K562 (cell line): Measurements from ENCODE around the gene SPHKAP. TPM values are rescaled to one million over a fixed set of nuclear protein-coding genes. Genes with fewer than 3 reads are reported as not detected.

ENCODE experiments used
- ATAC-seq: fragments of 200-7000 bp; cut with Tn5 transposase; 3 replicates; pipeline ENCODE4 v1.9.1; 2020; ENCODE audit warnings: moderate library complexity
- BruUV-seq: library from RNA; stranded (reverse); fragments of 400-500 nt; replicated peaks from 2 replicates; lab custom pipeline; 2021; lab: Mats Ljungman, UMichigan
- CTCF ChIA-PET: fragments of 300-600 bp; formaldehyde crosslinking; extraction: SDS; loops from one replicate; lab custom pipeline; 2021; ENCODE audit warnings: low intra/inter-chr PET ratio; lab: Yijun Ruan, JAX
- POLR2A ChIA-PET: fragments of 300-600, 350-650 bp; sonication (Branson Sonifier 250); formaldehyde crosslinking; extraction: SDS; loops from one replicate; lab custom pipeline; 2021; ENCODE audit warnings: antibody characterized with exemption, inconsistent platforms; lab: Yijun Ruan, JAX
- DNase-seq, 4 experiments: peaks; one replicate each; pipeline versions ENCODE4 v3.0.0 to v3.0.0-alpha.2; 2011 to 2018; ENCODE audit warnings: low spot score in 3 of 4, mixed read lengths in 3 of 4; ENCODE audit errors: extremely low read depth in 1 of 4
- FAIRE-seq: peaks from 2 replicates; lab custom pipeline; 2011; peaks lifted over from hg19 to GRCh38; lab: Jason Lieb, UNC
- H2AFZ ChIP-seq: 2 replicates; pipeline ENCODE4 v1.6.0; 2011; ENCODE audit warnings: low read depth, low read length, control low read depth, inconsistent platforms
- H3K27ac ChIP-seq: fragments of 200-600 bp; 3 replicates; pipeline ENCODE4 v1.8.0; 2011; ENCODE audit warnings: low read depth, mild to moderate bottlenecking, control low read depth, inconsistent platforms, low read length, moderate library complexity, mixed read lengths; ENCODE audit errors: extremely low read depth
- H3K27me3 ChIP-seq, 2 experiments: fragments of 300-600 bp in 1 of 2; 2 replicates in 1 of 2; 3 replicates in 1 of 2; pipeline versions ENCODE4 v1.6.0 to v1.8.0; 2011; ENCODE audit warnings: inconsistent platforms in 2 of 2, low read length in 2 of 2, mild to moderate bottlenecking in 1 of 2, mixed read lengths in 1 of 2, moderate library complexity in 1 of 2; ENCODE audit not compliant: control insufficient read depth in 2 of 2, insufficient read depth in 2 of 2
- H3K36me3 ChIP-seq: fragments of 300-600 bp; 3 replicates; pipeline ENCODE4 v1.8.0; 2011; ENCODE audit warnings: mild to moderate bottlenecking, low read length, inconsistent platforms; ENCODE audit not compliant: control insufficient read depth, insufficient read depth
- H3K4me1 ChIP-seq, 2 experiments: fragments of 200-600 bp in 1 of 2; replicated peaks in 1 of 2; 2 replicates in 1 of 2; 3 replicates in 1 of 2; pipeline versions ENCODE4 v1.5.1 to v1.8.0; 2011; ENCODE audit warnings: inconsistent platforms in 2 of 2, low read length in 2 of 2, mild to moderate bottlenecking in 1 of 2, mixed read lengths in 1 of 2, moderate library complexity in 1 of 2; ENCODE audit not compliant: control insufficient read depth in 2 of 2, insufficient read depth in 2 of 2
- H3K4me2 ChIP-seq: 2 replicates; pipeline ENCODE4 v1.6.1; 2011; ENCODE audit warnings: low read length, control low read depth, inconsistent platforms, mixed read lengths; ENCODE audit not compliant: insufficient read depth
- H3K4me3 ChIP-seq: fragments of 200-600 bp; sonication (generic), shearing (Covaris generic); 2 replicates; pipeline ENCODE4 v1.5.1; 2016; ENCODE audit warnings: control low read depth, inconsistent platforms
- H3K79me2 ChIP-seq: fragments of 200-600 bp; 3 replicates; pipeline ENCODE4 v1.8.0; 2011; ENCODE audit warnings: low read length, inconsistent platforms; ENCODE audit not compliant: control insufficient read depth, insufficient read depth
- H3K9ac ChIP-seq, 2 experiments: 2 replicates each; pipeline versions ENCODE4 v1.6.0 to v1.6.1; 2011; ENCODE audit warnings: low read depth in 2 of 2, low read length in 2 of 2, control low read depth in 1 of 2, inconsistent platforms in 1 of 2, mild to moderate bottlenecking in 1 of 2, mixed read lengths in 1 of 2; ENCODE audit not compliant: insufficient read depth in 1 of 2
- H3K9me1 ChIP-seq: one replicate; pipeline ENCODE4 v1.6.0; 2011; ENCODE audit warnings: inconsistent platforms, mild to moderate bottlenecking, low read length, moderate library complexity; ENCODE audit not compliant: control insufficient read depth, insufficient read depth
- H3K9me3 ChIP-seq: replicated peaks from 2 replicates; pipeline ENCODE4 v1.5.1; 2011; ENCODE audit warnings: low read depth, low read length, inconsistent platforms; ENCODE audit not compliant: control insufficient read depth, insufficient read depth
- H4K20me1 ChIP-seq: replicated peaks from 2 replicates; pipeline ENCODE4 v1.6.1; 2011; ENCODE audit warnings: low read length, inconsistent platforms, mixed read lengths; ENCODE audit not compliant: control insufficient read depth, insufficient read depth
- HMG20A ChIP-seq: fragments of 450-650 bp; formaldehyde crosslinking; conservative IDR thresholded peaks from 2 replicates; pipeline ENCODE4 v1.4.0; 2020; ENCODE audit warnings: mild to moderate bottlenecking, mixed read lengths
- NFYB ChIP-seq: IDR thresholded peaks from 2 replicates; pipeline ENCODE4 v1.6.1; 2011; ENCODE audit warnings: mild to moderate bottlenecking, moderate library complexity; ENCODE audit not compliant: insufficient read length; ENCODE audit errors: extremely low read depth
- RBM39 ChIP-seq: fragments of 200-400 bp; formaldehyde crosslinking; optimal IDR thresholded peaks from 2 replicates; pipeline ENCODE3; 2018; ENCODE audit warnings: low read depth, low read length
- ZNF143 ChIP-seq: sonication (generic); formaldehyde crosslinking; IDR thresholded peaks from 2 replicates; pipeline ENCODE4 v1.9.0; 2022; ENCODE audit warnings: mild to moderate bottlenecking, missing genetic modification reagents
- WGBS: fragments of 100-300 bp; shearing (Covaris generic); methylation state at CpG from one replicate; pipeline ENCODE4 v1.1.6; 2016; ENCODE audit warnings: low coverage, mixed read lengths; ENCODE audit not compliant: insufficient coverage; ENCODE audit errors: missing lambda C conversion rate; 5-methylcytosine and 5-hydroxymethylcytosine counted together
- in situ Hi-C: fragments of 300-500 bp; cut with MboI; formaldehyde crosslinking; loops from 4 replicates; pipeline ENCODE4 v1.15.0; 2018; ENCODE audit warnings: inconsistent platforms, mixed read lengths
- intact Hi-C: fragments of 100-400 bp; cut with micrococcal nuclease; formaldehyde crosslinking; loops from 2 replicates; pipeline ENCODE4 v1.14.2; 2022
- polyA plus RNA-seq, 8 experiments: library from polyadenylated mRNA; depleted of rRNA in 4 of 8; stranded (reverse) in 5 of 8; unstranded in 3 of 8; fragments of >200 nt; fragmentation: Nextera tagmentation in 2 of 8; fragmentation: Illumina TruSeq in 1 of 8; extraction: Ambion mirVana in 2 of 8; extraction: Trizol in 1 of 8; gene quantifications; 2 replicates each; pipeline versions ENCODE4 v1.2.1 to v1.2.3, GENCODE V29; 2011 to 2014; ENCODE audit warnings: inconsistent platforms in 1 of 8, missing spikeins in 1 of 8
- total RNA-seq, 7 experiments: library from RNA; depleted of rRNA in 6 of 7; stranded (reverse); fragments of >200 nt in 6 of 7; fragmentation: Illumina TruSeq in 2 of 7; extraction: Trizol in 2 of 7; gene quantifications; 2 replicates each; pipeline versions ENCODE4 v1.2.1 to v1.2.3, GENCODE V29; 2011 to 2021; ENCODE audit warnings: low replicate concordance in 1 of 7
- TF ChIP-seq, protein P1 (sequence below): IDR thresholded peaks from 2 replicates; pipeline ENCODE4 v1.6.1; 2016; ENCODE audit warnings: missing genetic modification characterization, missing compliant biosample characterization
- TF ChIP-seq, protein P2 (sequence below): fragments of 450-650 bp; IDR thresholded peaks from 2 replicates; pipeline ENCODE4 v1.6.1; 2016; ENCODE audit warnings: mild to moderate bottlenecking, moderate library complexity
- TF ChIP-seq, protein P3 (sequence below): sonication (generic); formaldehyde crosslinking; IDR thresholded peaks from 2 replicates; pipeline ENCODE4 v1.8.1; 2023; ENCODE audit warnings: mild to moderate bottlenecking, missing genetic modification reagents

SPHKAP gene
- total and polyA plus RNA-seq, 9 of the 15 experiments (the other 6 are each of a cell fraction or from before 2014, with no cell fraction given) = not detected

DNA sequence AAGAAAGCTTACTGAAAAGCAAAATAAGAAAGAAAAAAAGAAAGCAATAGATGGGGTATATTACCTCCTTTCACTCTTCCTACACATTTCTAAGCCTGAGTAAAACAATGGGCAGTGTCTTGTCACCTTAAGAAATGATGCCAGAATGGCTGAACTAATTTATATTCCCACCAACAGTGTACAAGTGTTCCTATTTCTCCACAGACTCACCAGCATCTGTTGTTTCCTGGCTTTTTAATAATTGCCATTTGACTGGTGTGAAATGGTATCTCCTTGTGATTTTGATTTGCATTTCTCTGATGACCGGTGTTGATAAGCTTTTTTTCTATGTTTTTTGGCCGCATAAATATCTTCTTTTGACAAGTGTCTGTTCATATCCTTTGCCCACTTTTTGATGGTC lies 98.4 kb downstream of the SPHKAP start:
- H3K27ac ChIP-seq = no peak overlapping the region
- no TSS peak for BruUV-seq
- intact Hi-C loops = no loop called here
- no peaks in the 10 kb centered on the region for H4K20me1 ChIP-seq
- CTCF ChIA-PET = no interaction called here
- no peak overlapping the region for H3K9ac ChIP-seq
- in situ Hi-C loops = no loop called here
- no peak overlapping the region for H3K4me3 ChIP-seq
- H3K36me3 ChIP-seq = no peaks in the 10 kb centered on the region
- no peak overlapping the region for H3K4me2 ChIP-seq
- H2AFZ ChIP-seq = no peak overlapping the region
- ATAC-seq = no peak
- DNase-seq = no peak
- no peak for FAIRE-seq
- 4% methylated on average over 2 of the region's 2 CpGs for WGBS
- H3K27me3 ChIP-seq = no peaks in the 10 kb centered on the region
- H3K4me1 ChIP-seq = no peaks in the 10 kb centered on the region
- no peaks in the 10 kb centered on the region for H3K9me1 ChIP-seq
- POLR2A ChIA-PET = no interaction called here
- H3K79me2 ChIP-seq = no peaks in the 10 kb centered on the region
- no peaks in the 10 kb centered on the region for H3K9me3 ChIP-seq
- TF ChIP-seq, protein P1, sequence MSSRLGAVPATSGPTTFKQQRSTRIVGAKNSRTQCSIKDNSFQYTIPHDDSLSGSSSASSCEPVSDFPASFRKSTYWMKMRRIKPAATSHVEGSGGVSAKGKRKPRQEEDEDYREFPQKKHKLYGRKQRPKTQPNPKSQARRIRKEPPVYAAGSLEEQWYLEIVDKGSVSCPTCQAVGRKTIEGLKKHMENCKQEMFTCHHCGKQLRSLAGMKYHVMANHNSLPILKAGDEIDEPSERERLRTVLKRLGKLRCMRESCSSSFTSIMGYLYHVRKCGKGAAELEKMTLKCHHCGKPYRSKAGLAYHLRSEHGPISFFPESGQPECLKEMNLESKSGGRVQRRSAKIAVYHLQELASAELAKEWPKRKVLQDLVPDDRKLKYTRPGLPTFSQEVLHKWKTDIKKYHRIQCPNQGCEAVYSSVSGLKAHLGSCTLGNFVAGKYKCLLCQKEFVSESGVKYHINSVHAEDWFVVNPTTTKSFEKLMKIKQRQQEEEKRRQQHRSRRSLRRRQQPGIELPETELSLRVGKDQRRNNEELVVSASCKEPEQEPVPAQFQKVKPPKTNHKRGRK (tag) = no peak
- TF ChIP-seq ZNF143 (CRISPR knock-in tag) = no peak
- TF ChIP-seq, protein P2, sequence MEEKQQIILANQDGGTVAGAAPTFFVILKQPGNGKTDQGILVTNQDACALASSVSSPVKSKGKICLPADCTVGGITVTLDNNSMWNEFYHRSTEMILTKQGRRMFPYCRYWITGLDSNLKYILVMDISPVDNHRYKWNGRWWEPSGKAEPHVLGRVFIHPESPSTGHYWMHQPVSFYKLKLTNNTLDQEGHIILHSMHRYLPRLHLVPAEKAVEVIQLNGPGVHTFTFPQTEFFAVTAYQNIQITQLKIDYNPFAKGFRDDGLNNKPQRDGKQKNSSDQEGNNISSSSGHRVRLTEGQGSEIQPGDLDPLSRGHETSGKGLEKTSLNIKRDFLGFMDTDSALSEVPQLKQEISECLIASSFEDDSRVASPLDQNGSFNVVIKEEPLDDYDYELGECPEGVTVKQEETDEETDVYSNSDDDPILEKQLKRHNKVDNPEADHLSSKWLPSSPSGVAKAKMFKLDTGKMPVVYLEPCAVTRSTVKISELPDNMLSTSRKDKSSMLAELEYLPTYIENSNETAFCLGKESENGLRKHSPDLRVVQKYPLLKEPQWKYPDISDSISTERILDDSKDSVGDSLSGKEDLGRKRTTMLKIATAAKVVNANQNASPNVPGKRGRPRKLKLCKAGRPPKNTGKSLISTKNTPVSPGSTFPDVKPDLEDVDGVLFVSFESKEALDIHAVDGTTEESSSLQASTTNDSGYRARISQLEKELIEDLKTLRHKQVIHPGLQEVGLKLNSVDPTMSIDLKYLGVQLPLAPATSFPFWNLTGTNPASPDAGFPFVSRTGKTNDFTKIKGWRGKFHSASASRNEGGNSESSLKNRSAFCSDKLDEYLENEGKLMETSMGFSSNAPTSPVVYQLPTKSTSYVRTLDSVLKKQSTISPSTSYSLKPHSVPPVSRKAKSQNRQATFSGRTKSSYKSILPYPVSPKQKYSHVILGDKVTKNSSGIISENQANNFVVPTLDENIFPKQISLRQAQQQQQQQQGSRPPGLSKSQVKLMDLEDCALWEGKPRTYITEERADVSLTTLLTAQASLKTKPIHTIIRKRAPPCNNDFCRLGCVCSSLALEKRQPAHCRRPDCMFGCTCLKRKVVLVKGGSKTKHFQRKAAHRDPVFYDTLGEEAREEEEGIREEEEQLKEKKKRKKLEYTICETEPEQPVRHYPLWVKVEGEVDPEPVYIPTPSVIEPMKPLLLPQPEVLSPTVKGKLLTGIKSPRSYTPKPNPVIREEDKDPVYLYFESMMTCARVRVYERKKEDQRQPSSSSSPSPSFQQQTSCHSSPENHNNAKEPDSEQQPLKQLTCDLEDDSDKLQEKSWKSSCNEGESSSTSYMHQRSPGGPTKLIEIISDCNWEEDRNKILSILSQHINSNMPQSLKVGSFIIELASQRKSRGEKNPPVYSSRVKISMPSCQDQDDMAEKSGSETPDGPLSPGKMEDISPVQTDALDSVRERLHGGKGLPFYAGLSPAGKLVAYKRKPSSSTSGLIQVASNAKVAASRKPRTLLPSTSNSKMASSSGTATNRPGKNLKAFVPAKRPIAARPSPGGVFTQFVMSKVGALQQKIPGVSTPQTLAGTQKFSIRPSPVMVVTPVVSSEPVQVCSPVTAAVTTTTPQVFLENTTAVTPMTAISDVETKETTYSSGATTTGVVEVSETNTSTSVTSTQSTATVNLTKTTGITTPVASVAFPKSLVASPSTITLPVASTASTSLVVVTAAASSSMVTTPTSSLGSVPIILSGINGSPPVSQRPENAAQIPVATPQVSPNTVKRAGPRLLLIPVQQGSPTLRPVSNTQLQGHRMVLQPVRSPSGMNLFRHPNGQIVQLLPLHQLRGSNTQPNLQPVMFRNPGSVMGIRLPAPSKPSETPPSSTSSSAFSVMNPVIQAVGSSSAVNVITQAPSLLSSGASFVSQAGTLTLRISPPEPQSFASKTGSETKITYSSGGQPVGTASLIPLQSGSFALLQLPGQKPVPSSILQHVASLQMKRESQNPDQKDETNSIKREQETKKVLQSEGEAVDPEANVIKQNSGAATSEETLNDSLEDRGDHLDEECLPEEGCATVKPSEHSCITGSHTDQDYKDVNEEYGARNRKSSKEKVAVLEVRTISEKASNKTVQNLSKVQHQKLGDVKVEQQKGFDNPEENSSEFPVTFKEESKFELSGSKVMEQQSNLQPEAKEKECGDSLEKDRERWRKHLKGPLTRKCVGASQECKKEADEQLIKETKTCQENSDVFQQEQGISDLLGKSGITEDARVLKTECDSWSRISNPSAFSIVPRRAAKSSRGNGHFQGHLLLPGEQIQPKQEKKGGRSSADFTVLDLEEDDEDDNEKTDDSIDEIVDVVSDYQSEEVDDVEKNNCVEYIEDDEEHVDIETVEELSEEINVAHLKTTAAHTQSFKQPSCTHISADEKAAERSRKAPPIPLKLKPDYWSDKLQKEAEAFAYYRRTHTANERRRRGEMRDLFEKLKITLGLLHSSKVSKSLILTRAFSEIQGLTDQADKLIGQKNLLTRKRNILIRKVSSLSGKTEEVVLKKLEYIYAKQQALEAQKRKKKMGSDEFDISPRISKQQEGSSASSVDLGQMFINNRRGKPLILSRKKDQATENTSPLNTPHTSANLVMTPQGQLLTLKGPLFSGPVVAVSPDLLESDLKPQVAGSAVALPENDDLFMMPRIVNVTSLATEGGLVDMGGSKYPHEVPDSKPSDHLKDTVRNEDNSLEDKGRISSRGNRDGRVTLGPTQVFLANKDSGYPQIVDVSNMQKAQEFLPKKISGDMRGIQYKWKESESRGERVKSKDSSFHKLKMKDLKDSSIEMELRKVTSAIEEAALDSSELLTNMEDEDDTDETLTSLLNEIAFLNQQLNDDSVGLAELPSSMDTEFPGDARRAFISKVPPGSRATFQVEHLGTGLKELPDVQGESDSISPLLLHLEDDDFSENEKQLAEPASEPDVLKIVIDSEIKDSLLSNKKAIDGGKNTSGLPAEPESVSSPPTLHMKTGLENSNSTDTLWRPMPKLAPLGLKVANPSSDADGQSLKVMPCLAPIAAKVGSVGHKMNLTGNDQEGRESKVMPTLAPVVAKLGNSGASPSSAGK = no peak
- TF ChIP-seq NFYB = no peak
- TF ChIP-seq, protein P3, sequence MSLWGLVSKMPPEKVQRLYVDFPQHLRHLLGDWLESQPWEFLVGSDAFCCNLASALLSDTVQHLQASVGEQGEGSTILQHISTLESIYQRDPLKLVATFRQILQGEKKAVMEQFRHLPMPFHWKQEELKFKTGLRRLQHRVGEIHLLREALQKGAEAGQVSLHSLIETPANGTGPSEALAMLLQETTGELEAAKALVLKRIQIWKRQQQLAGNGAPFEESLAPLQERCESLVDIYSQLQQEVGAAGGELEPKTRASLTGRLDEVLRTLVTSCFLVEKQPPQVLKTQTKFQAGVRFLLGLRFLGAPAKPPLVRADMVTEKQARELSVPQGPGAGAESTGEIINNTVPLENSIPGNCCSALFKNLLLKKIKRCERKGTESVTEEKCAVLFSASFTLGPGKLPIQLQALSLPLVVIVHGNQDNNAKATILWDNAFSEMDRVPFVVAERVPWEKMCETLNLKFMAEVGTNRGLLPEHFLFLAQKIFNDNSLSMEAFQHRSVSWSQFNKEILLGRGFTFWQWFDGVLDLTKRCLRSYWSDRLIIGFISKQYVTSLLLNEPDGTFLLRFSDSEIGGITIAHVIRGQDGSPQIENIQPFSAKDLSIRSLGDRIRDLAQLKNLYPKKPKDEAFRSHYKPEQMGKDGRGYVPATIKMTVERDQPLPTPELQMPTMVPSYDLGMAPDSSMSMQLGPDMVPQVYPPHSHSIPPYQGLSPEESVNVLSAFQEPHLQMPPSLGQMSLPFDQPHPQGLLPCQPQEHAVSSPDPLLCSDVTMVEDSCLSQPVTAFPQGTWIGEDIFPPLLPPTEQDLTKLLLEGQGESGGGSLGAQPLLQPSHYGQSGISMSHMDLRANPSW = no peak
- no peak for TF ChIP-seq HMG20A (CRISPR knock-in tag)
- no peak for TF ChIP-seq RBM39
